ENCODE results near the gene COMTD1. TPM values are rescaled to one million over a fixed set of nuclear protein-coding genes. Genes with fewer than 3 reads are reported as not detected.
"Not testable (repeated sequence)": the region's sequence is repeated elsewhere in the genome, so short reads cannot be mapped to it uniquely, and the experiment has no call there.

Gene COMTD1
- total and polyA plus RNA-seq, 2 of the 4 experiments (the other 2 are of a cell fraction): 1.6 to 6.4 TPM

DNA sequence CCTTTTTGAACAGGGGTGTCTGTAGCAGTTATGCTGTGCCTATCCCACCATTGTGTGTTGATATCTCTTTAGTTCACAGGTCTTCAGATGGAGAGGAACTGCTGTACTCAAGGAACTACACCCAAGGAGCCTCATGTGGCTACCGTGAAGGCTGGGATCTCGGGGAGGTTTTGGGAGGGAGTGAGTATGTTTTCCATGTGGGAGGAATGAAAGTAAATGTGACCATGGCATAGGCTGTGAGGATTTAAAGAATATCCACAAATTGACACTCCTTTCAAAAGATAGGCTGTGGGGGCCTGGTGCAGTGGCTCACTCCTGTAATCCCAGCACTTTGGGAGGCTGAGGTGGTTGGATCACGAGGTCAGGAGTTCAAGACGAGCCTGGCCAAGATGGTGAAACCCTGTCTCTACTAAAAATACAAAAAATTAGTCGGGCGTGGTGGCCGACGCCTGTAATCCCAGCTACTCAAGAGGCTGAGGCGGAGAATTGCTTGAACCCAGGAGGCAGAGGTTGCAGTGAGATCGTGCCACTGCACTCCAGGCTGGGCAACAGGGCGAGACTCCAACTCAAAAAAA, 32.6 kb downstream of the COMTD1 start:
- Histone ChIP-seq H2BK5ac (ENCODE audit: low read depth, low read length, poor library complexity, severe bottlenecking) (peak overlapping the region; percentile 87), H3K18ac (ENCODE audit: low read depth, low read length) (peak overlapping the region; percentile 97), H2BK15ac (ENCODE audit: low read depth, low read length) (peak overlapping the region; percentile 92), H4K5ac (ENCODE audit: low read depth, low read length) (peak overlapping the region; percentile 55), H4K91ac (ENCODE audit: insufficient read depth, low read depth, low read length) (peak overlapping the region; percentile 91), H3K4ac (ENCODE audit: low read depth, low read length) (peak overlapping the region; percentile 99), H3K14ac (replicated peaks; ENCODE audit: low read depth, low read length) (peak overlapping the region; percentile 98), H4K8ac (ENCODE audit: low read depth in 2 of 2, low read length in 2 of 2) (peak overlapping the region; percentile 57 to 99), H2BK120ac (ENCODE audit: low read depth, low read length) (peak overlapping the region; percentile 99), H3K23ac (ENCODE audit: low read depth, low read length) (peak overlapping the region; percentile 95), H3K27ac (ENCODE audit: insufficient read depth, low read length) (peak overlapping the region; percentile 21; the same call in 1 of the 2 replicates), H3K9ac (ENCODE audit: low read depth, low read length) (peak overlapping the region; percentile 24; the same call in 1 of the 2 replicates), H3K9me1 (ENCODE audit: insufficient read depth, low read length) (peaks cover 21% of the 10 kb centered on the region), H2AFZ (replicated peaks; ENCODE audit: low read length, poor library complexity) (peak overlapping the region; percentile 38), H2AK9ac (replicated peaks; ENCODE audit: low read depth, low read length, poor library complexity) (peak overlapping the region; percentile 96), H3K4me1 (ENCODE audit: control insufficient read depth, insufficient read depth, low read length) (peaks cover 17% of the 10 kb centered on the region), H3K79me1 (ENCODE audit: low read depth in 1 of 2, low read length in 2 of 2) (peaks cover 0 to 13% of the 10 kb centered on the region in 2 experiments; a peak in 1 of 4 replicates), H3K56ac (ENCODE audit: extremely low read depth, insufficient read depth, low read length) (peak overlapping the region; percentile 70), H2BK20ac (ENCODE audit: low read depth, low read length) (peak overlapping the region; percentile 99), H2AK5ac (ENCODE audit: low read depth, low read length) (peak overlapping the region; percentile 99)
- in situ Hi-C loops (cut with MboI; ENCODE audit: low sequenced_read_pairs); H4K20me1 ChIP-seq (ENCODE audit: insufficient read depth, low read length); BruUV-seq (replicated peaks); H3K9me3 ChIP-seq (ENCODE audit: control insufficient read depth, insufficient read depth, low read length); H3K27me3 ChIP-seq (ENCODE audit: control insufficient read depth, insufficient read depth, low read length); H3K4me2 ChIP-seq (ENCODE audit: low read depth, low read length); intact Hi-C loops (cut with micrococcal nuclease); dilution Hi-C loops (cut with HindIII; ENCODE audit: low sequenced_read_pairs, unreplicated experiment); DNase-seq; POLR2A ChIA-PET (ENCODE audit: unreplicated experiment); CTCF ChIA-PET; H3K4me3 ChIP-seq (ENCODE audit: insufficient read depth, low read depth, low read length); H3K36me3 ChIP-seq (ENCODE audit: control insufficient read depth, insufficient read depth, low read length): not testable (repeated sequence)
- ATAC-seq (ENCODE audit: low read depth): peak; percentile 25
- WGBS, 2 experiments (ENCODE audit: extremely low coverage in 2 of 2, insufficient read length in 1 of 2): no CpG with 5 or more reads among the region's 11 CpGs

All from IMR-90 (cell line).